Sigmoid colon (tissue), 3 donors: Measurements from ENCODE around the gene FBXL7.

Experiments used
- CTCF ChIP-seq, 4 experiments: fragments of 450-650 bp in 3 of 4; fragments of 200-600 bp in 1 of 4; IDR thresholded peaks; one replicate each; pipeline ENCODE4 v1.5.1; 2016 to 2019; ENCODE audit warnings: antibody characterized with exemption in 4 of 4, mild to moderate bottlenecking in 3 of 4, moderate library complexity in 2 of 4
- POLR2A ChIP-seq, 2 donors: fragments of 450-650 bp; IDR thresholded peaks; one replicate each; pipeline ENCODE4 v1.6.1; 2016; ENCODE audit warnings: antibody characterized with exemption in 2 of 2, mild to moderate bottlenecking in 2 of 2, moderate library complexity in 2 of 2

GRCh38 chr5:15831408-15831807, 331.4 kb downstream of the FBXL7 start:
- TF ChIP-seq CTCF (IDR thresholded peaks at IDR 0.05) (no peak), POLR2A (IDR thresholded peaks at IDR 0.05) (no peak)
